Measurements from ENCODE around the gene PRRT1B.

Gene PRRT1B

GRCh38 chr9:131597246-131597645 is 51.9 kb downstream of the PRRT1B start:
- no peak overlapping the region for H3K4me3 ChIP-seq (IDR thresholded peaks at IDR 0.05; ENCODE audit: insufficient read depth, low read depth, low read length)
- no peak overlapping the region for H2AFZ ChIP-seq (ENCODE audit: low read depth)
- H3K27me3 ChIP-seq (ENCODE audit: insufficient read depth, low read depth): no peaks in the 10 kb centered on the region
- H4K20me1 ChIP-seq (ENCODE audit: insufficient read depth): no peaks in the 10 kb centered on the region
- H3K4me1 ChIP-seq (ENCODE audit: low read depth, poor library complexity, severe bottlenecking): no peaks in the 10 kb centered on the region
- H3K36me3 ChIP-seq (ENCODE audit: insufficient read depth): peaks cover 7% of the 10 kb centered on the region; the same call in 1 of the 2 replicates
- H3K79me2 ChIP-seq (ENCODE audit: insufficient read depth, low read depth): no peaks in the 10 kb centered on the region
- no peak for TF ChIP-seq CTCF (conservative IDR thresholded peaks at IDR 0.05; ENCODE audit: low read depth, low read length)
- H3K27ac ChIP-seq: no peak overlapping the region
- no peak overlapping the region for H3K4me2 ChIP-seq
- no peak overlapping the region for H3K9ac ChIP-seq

- H3K9ac ChIP-seq: no peak overlapping the region
- no peaks in the 10 kb centered on the region for H3K4me1 ChIP-seq (ENCODE audit: low read depth, poor library complexity, severe bottlenecking)
- no peak overlapping the region for H3K27ac ChIP-seq
- H3K36me3 ChIP-seq (ENCODE audit: insufficient read depth): peaks cover 7% of the 10 kb centered on the region; the same call in 1 of the 2 replicates
- no peaks in the 10 kb centered on the region for H3K27me3 ChIP-seq (ENCODE audit: insufficient read depth, low read depth)
- no peak overlapping the region for H2AFZ ChIP-seq (ENCODE audit: low read depth)
- no peak for TF ChIP-seq CTCF (conservative IDR thresholded peaks at IDR 0.05; ENCODE audit: low read depth, low read length)
- H4K20me1 ChIP-seq (ENCODE audit: insufficient read depth): no peaks in the 10 kb centered on the region
- H3K4me2 ChIP-seq: no peak overlapping the region
- H3K4me3 ChIP-seq (IDR thresholded peaks at IDR 0.05; ENCODE audit: insufficient read depth, low read depth, low read length): no peak overlapping the region
- H3K79me2 ChIP-seq (ENCODE audit: insufficient read depth, low read depth): no peaks in the 10 kb centered on the region
Measured at GRCh38 chr9:131598121-131598520, 52.8 kb downstream of the PRRT1B start.

GRCh38 chr9:131601683-131602181 is 56.4 kb downstream of the PRRT1B start:
- Histone ChIP-seq H3K27ac (no peak overlapping the region), H4K20me1 (ENCODE audit: insufficient read depth) (no peaks in the 10 kb centered on the region), H3K4me2 (no peak overlapping the region), H3K27me3 (ENCODE audit: insufficient read depth, low read depth) (no peaks in the 10 kb centered on the region), H3K4me1 (ENCODE audit: low read depth, poor library complexity, severe bottlenecking) (no peaks in the 10 kb centered on the region), H3K4me3 (IDR thresholded peaks at IDR 0.05; ENCODE audit: insufficient read depth, low read depth, low read length) (no peak overlapping the region), H2AFZ (ENCODE audit: low read depth) (no peak overlapping the region), H3K9ac (no peak overlapping the region), H3K36me3 (ENCODE audit: insufficient read depth) (peaks cover 7% of the 10 kb centered on the region; the same call in 1 of the 2 replicates), H3K79me2 (ENCODE audit: insufficient read depth, low read depth) (no peaks in the 10 kb centered on the region)
- no peak for TF ChIP-seq CTCF (conservative IDR thresholded peaks at IDR 0.05; ENCODE audit: low read depth, low read length)

- no peaks in the 10 kb centered on the region for H3K27me3 ChIP-seq (ENCODE audit: insufficient read depth, low read depth)
- H4K20me1 ChIP-seq (ENCODE audit: insufficient read depth): no peaks in the 10 kb centered on the region
- H2AFZ ChIP-seq (ENCODE audit: low read depth): no peak overlapping the region
- H3K79me2 ChIP-seq (ENCODE audit: insufficient read depth, low read depth): no peaks in the 10 kb centered on the region
- H3K9ac ChIP-seq: no peak overlapping the region
- H3K4me1 ChIP-seq (ENCODE audit: low read depth, poor library complexity, severe bottlenecking): no peaks in the 10 kb centered on the region
- no peak overlapping the region for H3K27ac ChIP-seq
- peaks cover 7% of the 10 kb centered on the region; the same call in 1 of the 2 replicates for H3K36me3 ChIP-seq (ENCODE audit: insufficient read depth)
- no peak for TF ChIP-seq CTCF (conservative IDR thresholded peaks at IDR 0.05; ENCODE audit: low read depth, low read length)
- no peak overlapping the region for H3K4me3 ChIP-seq (IDR thresholded peaks at IDR 0.05; ENCODE audit: insufficient read depth, low read depth, low read length)
- no peak overlapping the region for H3K4me2 ChIP-seq
Measured at GRCh38 chr9:131603199-131603598, 57.9 kb downstream of the PRRT1B start.

Data from KMS-11 (cell line).